OCI-LY7 (cell line): Measurements from ENCODE around the gene TRIM46.

ENCODE experiments used
- CTCF ChIP-seq: fragments of 200-600 bp; sonication (generic); conservative IDR thresholded peaks from 2 replicates; pipeline ENCODE4 v1.5.1; 2014; ENCODE audit warnings: mild to moderate bottlenecking, antibody characterized with exemption, low read length, moderate library complexity, mixed read lengths
- EZH2phosphoT487 ChIP-seq: fragments of 200-600 bp; sonication (generic); IDR thresholded peaks from 2 replicates; pipeline ENCODE4 v1.6.1; 2018; ENCODE audit warnings: low read depth, borderline replicate concordance, mild to moderate bottlenecking, mixed run types, antibody characterized with exemption, low read length, moderate library complexity, mixed read lengths

DNA sequence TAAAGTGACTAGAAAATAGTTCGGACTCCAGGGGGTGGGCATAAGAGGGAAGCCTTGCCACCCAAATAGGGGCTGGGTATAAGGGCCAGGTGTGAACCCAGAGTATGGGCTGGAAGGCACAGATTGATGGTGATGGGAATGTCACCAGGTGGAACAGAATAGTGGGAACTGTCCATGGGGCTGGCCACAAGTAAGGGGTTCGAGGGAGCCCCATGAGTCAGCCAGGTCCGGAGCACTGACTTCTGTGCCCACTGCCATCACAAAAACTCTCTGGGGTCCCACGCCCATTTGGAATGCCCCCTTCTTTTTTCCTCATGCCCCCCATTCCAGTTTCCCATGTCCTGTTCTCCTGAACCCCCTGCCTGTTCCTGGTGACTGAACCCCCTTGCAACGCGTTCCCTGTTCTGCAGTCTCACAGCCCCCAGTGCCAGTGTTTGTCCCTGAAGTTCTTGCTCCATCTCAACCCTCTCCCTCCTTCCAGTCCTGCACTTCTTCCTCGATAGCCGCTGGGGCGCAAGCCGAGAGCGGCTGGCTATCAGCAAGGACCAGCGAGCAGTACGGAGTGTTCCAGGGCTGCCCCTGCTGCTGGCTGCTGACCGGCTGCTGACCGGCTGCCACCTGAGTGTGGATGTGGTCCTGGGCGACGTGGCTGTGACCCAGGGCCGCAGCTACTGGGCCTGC, 7.9 kb downstream of the TRIM46 start:
- TF ChIP-seq CTCF (no peak), EZH2phosphoT487 (no peak)
